Stimulated activated CD8-positive, alpha-beta memory T cell treated with anti-CD3 and anti-CD28 coated beads, Interleukin-15, amount 100 ng/mL, for 48 hours (primary cell): ENCODE results near the gene WAPL.

Source experiments
- DNase-seq, 2 donors: peaks; one replicate each; pipeline ENCODE4 v3.0.0-alpha.2; 2020; ENCODE audit warnings: low read depth in 2 of 2

WAPL gene

DNA sequence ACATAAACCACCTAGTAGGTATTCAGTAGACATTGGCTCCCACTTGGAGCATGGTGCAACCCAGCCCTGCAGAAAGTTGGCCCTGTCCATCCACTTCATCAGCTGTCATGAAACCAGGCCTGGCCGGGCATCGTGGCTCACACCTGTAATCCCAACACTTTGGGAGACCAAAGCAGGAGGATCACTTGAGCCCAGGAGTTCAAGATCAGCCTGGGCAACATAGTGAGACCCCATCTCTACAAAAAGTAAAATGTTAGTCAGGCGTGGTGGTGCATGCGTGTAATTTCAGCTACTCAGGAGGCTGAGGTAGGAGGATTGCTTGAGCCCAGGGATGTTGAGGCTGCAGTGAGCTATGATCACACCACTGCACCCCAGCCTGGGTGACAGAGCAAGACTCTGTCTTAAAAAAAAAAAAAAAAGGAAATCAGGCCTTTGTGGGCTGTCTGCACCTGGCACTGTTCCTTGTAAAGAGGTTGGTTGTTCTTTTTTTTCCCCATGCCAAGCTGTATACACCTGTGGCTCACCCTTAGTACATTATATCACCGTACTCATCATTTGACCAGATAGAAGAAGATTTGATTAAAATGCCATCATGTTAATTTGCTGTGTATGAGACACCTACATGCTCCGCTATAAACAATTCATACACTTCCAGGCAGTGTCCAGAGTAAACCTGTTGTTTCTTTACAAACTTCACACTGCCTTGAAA lies 109.6 kb downstream of the WAPL start:
- no peak for DNase-seq

GRCh38 chr10:86411281-86411841 lies 110.2 kb downstream of the WAPL start:
- peak in 1 of 2 donors; percentile 15 for DNase-seq

DNA sequence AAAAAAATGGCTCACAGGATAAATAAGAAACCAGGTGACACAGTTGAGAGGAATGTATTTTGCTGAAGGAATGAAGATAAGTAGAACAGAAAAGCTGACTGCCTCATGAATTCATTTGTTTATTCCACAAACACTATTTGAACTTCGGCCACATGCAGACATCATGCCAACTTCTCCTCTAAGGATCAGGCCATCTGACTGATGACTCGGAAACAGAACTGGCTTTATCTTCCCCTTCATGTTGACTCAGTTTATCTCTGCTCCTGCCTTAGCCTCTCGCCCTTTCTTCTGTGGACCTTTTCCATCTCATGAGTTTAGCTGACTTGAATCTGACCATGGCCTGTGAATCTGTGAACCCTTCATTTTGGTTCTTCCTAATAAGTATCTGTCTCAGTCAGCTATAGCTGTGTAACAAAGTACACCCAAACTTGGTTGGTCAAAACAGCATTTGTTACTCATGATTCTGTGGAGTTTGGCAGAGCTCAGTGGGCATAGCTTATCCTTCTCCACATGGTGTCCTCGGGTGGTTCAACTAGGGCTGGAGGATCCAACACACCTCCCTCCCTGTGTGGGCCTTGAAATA lies 111.0 kb downstream of the WAPL start:
- no peak for DNase-seq

GRCh38 chr10:86409183-86409582 lies 112.4 kb downstream of the WAPL start:
- no peak for DNase-seq

DNA sequence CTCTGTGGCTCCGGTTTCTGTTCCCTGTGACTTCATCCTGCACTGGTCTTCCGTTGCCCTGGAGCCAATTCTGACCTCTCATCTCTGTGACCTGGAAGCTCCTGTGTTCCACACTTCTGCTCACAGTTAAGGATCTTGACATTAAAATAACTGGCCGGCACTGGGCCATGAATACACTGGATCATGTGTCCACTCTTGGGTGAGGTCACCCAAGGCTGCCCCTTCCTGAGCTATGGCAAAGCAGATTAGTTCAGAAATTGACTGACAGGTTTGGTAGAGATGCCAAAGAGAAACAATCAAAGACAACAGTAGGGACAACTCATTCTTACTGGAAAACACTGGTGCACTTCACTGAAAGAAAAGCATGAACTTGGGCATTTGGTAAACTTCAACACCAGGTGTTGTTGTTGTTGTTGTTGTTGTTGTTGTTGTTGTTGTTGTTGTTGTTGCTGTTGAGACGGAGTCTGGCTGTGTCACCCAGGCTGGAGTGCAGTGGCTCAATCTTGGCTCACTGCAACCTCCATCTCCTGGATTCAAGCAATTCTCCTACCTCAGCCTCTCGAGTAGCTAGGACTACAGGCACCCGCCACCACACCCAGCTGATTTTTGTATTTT lies 118.3 kb downstream of the WAPL start:
- DNase-seq: no peak

GRCh38 chr10:86402283-86402941 lies 119.2 kb downstream of the WAPL start:
- DNase-seq: no peak

- no peak for DNase-seq
Observed at GRCh38 chr10:86401588-86402282, 119.9 kb downstream of the WAPL start.

- peak; percentile 57 to 71 for DNase-seq
Observed at GRCh38 chr10:86400705-86401587, 120.6 kb downstream of the WAPL start.

- DNase-seq: peak; percentile 89
Observed at GRCh38 chr10:86399879-86400704, 121.5 kb downstream of the WAPL start.

- DNase-seq: no peak
Observed at GRCh38 chr10:86399514-86399878, 122.1 kb downstream of the WAPL start.

DNA sequence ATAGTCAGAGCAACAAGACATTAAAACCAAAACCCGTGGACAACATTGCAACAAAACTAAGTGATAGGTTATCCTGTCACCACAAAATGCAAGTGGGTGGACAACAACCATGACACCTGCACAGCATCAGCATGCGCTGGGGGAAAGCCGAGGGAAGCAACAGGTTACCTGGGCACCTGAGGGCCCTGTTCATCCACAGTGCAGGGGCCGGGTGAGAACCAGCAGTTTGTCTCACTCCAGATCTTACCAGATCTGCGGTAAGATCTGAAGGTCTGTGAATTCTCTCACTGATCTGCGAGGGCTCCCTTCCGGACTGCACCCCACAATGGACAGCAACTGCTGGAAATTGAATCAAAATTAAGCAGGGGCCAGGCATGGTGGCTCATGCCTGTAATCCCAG lies 124.5 kb downstream of the WAPL start:
- DNase-seq: no peak

- DNase-seq: no peak
Observed at GRCh38 chr10:86393862-86394455, 127.6 kb downstream of the WAPL start.

DNA sequence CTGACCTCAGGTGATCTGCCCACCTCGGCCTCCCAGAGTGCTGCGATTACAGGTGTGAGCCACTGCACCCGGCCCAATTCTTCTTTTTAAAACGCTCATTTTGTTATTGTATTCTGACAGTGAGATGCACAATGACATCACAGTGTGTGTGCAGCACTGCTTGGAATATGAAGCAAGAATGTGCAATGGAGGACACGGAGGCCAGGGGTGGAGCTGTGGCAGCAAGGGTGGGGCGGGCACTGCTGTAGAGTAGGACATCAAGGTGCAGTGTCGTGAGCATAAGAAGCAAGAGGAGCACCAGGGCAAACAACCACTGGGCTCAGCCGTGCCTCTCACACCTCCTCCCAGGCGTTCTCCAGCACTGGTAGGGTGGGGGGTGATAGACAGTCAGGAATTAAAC lies 128.2 kb downstream of the WAPL start:
- no peak for DNase-seq

DNA sequence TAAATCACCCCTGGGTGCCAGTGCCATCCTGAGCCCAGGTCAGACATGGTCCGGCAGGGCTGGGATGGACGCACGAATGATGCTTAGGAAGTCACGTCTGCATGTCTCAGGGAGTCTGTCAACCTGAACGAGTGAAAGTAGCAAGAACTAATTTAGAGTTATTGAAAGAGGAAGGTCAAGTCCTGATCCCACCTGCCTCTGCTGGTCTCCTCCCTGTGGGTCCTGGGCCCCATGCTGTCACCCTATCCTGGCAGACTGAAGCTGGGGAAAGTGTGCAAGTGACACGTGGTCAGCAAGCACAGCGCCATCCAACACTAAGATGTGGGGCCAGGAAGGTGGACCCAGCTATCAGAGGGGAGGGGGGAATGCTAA lies 128.9 kb downstream of the WAPL start:
- no peak for DNase-seq

- no peak for DNase-seq
Observed at GRCh38 chr10:86391986-86392722, 129.4 kb downstream of the WAPL start.

GRCh38 chr10:86391236-86391840 lies 130.3 kb downstream of the WAPL start:
- no peak for DNase-seq

- no peak for DNase-seq
Observed at GRCh38 chr10:86390337-86391120, 131.1 kb downstream of the WAPL start.
